ENCODE measurements around the gene ITGA2B.

The ITGA2B gene

DNA sequence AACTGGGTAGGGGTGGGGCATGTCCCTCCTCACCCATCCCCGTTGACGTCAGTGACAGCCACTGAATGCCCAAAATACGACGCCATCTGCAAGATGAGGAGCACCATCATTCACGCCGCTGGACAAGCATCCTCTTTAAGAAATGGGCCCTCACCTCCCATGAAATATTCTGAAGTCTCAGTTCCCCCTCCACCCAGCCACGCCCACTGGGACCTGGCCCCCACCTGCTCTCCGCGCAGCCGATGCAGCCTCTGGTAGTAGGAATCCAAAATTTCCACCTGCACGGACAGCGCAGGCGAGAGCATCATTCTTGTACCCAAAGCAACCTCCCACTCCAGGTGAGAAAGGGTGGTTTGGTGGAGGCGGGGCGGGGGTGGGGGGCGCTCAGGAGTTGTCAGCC lies 5.6 kb downstream of the ITGA2B start:
- Histone ChIP-seq H3K9ac (ENCODE audit: low read depth, low read length, poor library complexity, severe bottlenecking) (no peak overlapping the region), H3K4me3 (ENCODE audit: low read length, poor library complexity, severe bottlenecking) (no peak overlapping the region), H3K36me3 (ENCODE audit: insufficient read depth, low read length) (no peaks in the 10 kb centered on the region), H3K9me2 (replicated peaks; ENCODE audit: low read depth, low read length) (no peaks in the 10 kb centered on the region), H3K27me3 (ENCODE audit: insufficient read depth, low read length, poor library complexity, severe bottlenecking) (no peaks in the 10 kb centered on the region), H2AFZ (ENCODE audit: low read length) (no peak overlapping the region), H3K9me3 (ENCODE audit: insufficient read depth, low read depth, low read length) (no peaks in the 10 kb centered on the region), H3K4me1 (ENCODE audit: insufficient read depth, low read length, poor library complexity, severe bottlenecking) (peaks cover under 1% of the 10 kb centered on the region), H3K79me2 (ENCODE audit: insufficient read depth, low read length) (no peaks in the 10 kb centered on the region), H3F3A (ENCODE audit: low read depth) (no peaks in the 10 kb centered on the region), H4K20me1 (ENCODE audit: insufficient read depth, low read length, poor library complexity, severe bottlenecking) (no peaks in the 10 kb centered on the region), H3K4me2 (ENCODE audit: low read depth, low read length, poor library complexity, severe bottlenecking) (no peak overlapping the region)
- no peak for TF ChIP-seq EZH2phosphoT487 (IDR thresholded peaks at IDR 0.05; ENCODE audit: borderline replicate concordance)
- TF ChIP-seq, protein P1, sequence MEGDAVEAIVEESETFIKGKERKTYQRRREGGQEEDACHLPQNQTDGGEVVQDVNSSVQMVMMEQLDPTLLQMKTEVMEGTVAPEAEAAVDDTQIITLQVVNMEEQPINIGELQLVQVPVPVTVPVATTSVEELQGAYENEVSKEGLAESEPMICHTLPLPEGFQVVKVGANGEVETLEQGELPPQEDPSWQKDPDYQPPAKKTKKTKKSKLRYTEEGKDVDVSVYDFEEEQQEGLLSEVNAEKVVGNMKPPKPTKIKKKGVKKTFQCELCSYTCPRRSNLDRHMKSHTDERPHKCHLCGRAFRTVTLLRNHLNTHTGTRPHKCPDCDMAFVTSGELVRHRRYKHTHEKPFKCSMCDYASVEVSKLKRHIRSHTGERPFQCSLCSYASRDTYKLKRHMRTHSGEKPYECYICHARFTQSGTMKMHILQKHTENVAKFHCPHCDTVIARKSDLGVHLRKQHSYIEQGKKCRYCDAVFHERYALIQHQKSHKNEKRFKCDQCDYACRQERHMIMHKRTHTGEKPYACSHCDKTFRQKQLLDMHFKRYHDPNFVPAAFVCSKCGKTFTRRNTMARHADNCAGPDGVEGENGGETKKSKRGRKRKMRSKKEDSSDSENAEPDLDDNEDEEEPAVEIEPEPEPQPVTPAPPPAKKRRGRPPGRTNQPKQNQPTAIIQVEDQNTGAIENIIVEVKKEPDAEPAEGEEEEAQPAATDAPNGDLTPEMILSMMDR (conservative IDR thresholded peaks at IDR 0.05; ENCODE audit: low read length), result no peak

DNA sequence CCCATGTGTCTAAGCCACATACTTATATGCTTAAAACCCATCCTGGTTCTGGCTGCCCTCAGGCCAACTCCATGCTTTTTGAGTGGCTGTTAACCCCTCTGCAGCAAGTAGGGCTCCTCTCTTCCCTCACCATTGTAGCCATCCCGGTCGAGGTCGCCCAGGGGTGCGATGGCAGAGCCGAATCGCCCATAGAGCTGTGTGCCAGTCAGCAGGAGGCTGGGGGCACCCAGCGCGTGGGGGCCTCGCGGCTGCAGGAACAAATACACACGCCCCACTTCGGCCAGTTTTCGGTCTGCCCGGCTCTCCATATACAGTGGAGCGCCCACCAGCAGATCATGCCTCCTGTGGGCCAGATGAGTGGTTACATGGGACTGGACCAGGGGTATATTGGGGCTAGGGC lies 6.1 kb downstream of the ITGA2B start:
- no peaks in the 10 kb centered on the region for H3F3A ChIP-seq (ENCODE audit: low read depth)
- H3K9me3 ChIP-seq (ENCODE audit: insufficient read depth, low read depth, low read length), result no peaks in the 10 kb centered on the region
- H3K9me2 ChIP-seq (replicated peaks; ENCODE audit: low read depth, low read length), result no peaks in the 10 kb centered on the region
- H3K4me2 ChIP-seq (ENCODE audit: low read depth, low read length, poor library complexity, severe bottlenecking), result no peak overlapping the region
- H3K4me3 ChIP-seq (ENCODE audit: low read length, poor library complexity, severe bottlenecking), result no peak overlapping the region
- no peak overlapping the region for H3K9ac ChIP-seq (ENCODE audit: low read depth, low read length, poor library complexity, severe bottlenecking)
- no peaks in the 10 kb centered on the region for H3K4me1 ChIP-seq (ENCODE audit: insufficient read depth, low read length, poor library complexity, severe bottlenecking)
- no peaks in the 10 kb centered on the region for H4K20me1 ChIP-seq (ENCODE audit: insufficient read depth, low read length, poor library complexity, severe bottlenecking)
- no peaks in the 10 kb centered on the region for H3K27me3 ChIP-seq (ENCODE audit: insufficient read depth, low read length, poor library complexity, severe bottlenecking)
- no peaks in the 10 kb centered on the region for H3K79me2 ChIP-seq (ENCODE audit: insufficient read depth, low read length)
- H2AFZ ChIP-seq (ENCODE audit: low read length), result no peak overlapping the region
- H3K36me3 ChIP-seq (ENCODE audit: insufficient read depth, low read length), result no peaks in the 10 kb centered on the region
- TF ChIP-seq EZH2phosphoT487 (IDR thresholded peaks at IDR 0.05; ENCODE audit: borderline replicate concordance), result no peak
- TF ChIP-seq, protein P1 (conservative IDR thresholded peaks at IDR 0.05; ENCODE audit: low read length), result no peak

DNA sequence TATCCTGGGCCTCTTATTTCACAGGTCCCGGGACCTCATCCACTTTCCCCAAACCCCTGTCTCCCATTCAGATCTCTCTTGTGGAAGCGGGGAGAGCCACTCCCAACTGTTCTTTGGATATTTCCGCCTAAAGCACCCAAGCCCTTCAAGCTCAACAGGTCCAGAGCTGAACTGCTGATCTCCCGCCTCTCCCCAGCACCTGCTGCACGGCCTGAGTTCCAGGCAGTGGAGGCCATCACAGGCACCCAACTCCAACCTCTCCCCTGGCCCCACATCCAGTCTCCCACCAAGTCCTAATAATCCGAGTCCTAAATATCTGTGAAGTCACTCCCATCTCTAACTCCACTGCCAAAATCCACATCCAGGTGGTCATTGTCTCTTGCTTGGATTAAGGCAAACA lies 6.5 kb downstream of the ITGA2B start:
- H3F3A ChIP-seq (ENCODE audit: low read depth), result no peaks in the 10 kb centered on the region

More for the DNA sequence above, 6.5 kb downstream of the ITGA2B start:
- no peaks in the 10 kb centered on the region for H3K9me3 ChIP-seq (ENCODE audit: insufficient read depth, low read depth, low read length)
- H3K4me2 ChIP-seq (ENCODE audit: low read depth, low read length, poor library complexity, severe bottlenecking), result no peak overlapping the region
- no peak overlapping the region for H3K4me3 ChIP-seq (ENCODE audit: low read length, poor library complexity, severe bottlenecking)
- no peak for TF ChIP-seq EZH2phosphoT487 (IDR thresholded peaks at IDR 0.05; ENCODE audit: borderline replicate concordance)
- TF ChIP-seq, protein P1 (conservative IDR thresholded peaks at IDR 0.05; ENCODE audit: low read length), result no peak
- no peak overlapping the region for H2AFZ ChIP-seq (ENCODE audit: low read length)
- H3K36me3 ChIP-seq (ENCODE audit: insufficient read depth, low read length), result no peaks in the 10 kb centered on the region
- H3K9me2 ChIP-seq (replicated peaks; ENCODE audit: low read depth, low read length), result no peaks in the 10 kb centered on the region
- no peaks in the 10 kb centered on the region for H3K27me3 ChIP-seq (ENCODE audit: insufficient read depth, low read length, poor library complexity, severe bottlenecking)
- no peak overlapping the region for H3K9ac ChIP-seq (ENCODE audit: low read depth, low read length, poor library complexity, severe bottlenecking)
- H4K20me1 ChIP-seq (ENCODE audit: insufficient read depth, low read length, poor library complexity, severe bottlenecking), result no peaks in the 10 kb centered on the region
- H3K4me1 ChIP-seq (ENCODE audit: insufficient read depth, low read length, poor library complexity, severe bottlenecking), result no peaks in the 10 kb centered on the region
- H3K79me2 ChIP-seq (ENCODE audit: insufficient read depth, low read length), result no peaks in the 10 kb centered on the region

All from Loucy (cell line).